HFFc6 (cell line): Measurements from ENCODE around the gene NPHS1. TPM values are rescaled to one million over a fixed set of nuclear protein-coding genes. Genes with fewer than 3 reads are reported as not detected.

Source experiments
- DNase-seq: peaks from one replicate; pipeline ENCODE4 v3.0.0-alpha.2; 2018
- H3K27ac Mint-ChIP-seq: 2 replicates; pipeline ENCODE4 v1.8.0; 2020; ENCODE audit warnings: mild to moderate bottlenecking, mixed read lengths
- H3K27me3 Mint-ChIP-seq: 2 replicates; pipeline ENCODE4 v1.8.0; 2021; ENCODE audit warnings: mild to moderate bottlenecking, moderate library complexity, mixed read lengths; ENCODE audit not compliant: insufficient read depth
- H3K36me3 Mint-ChIP-seq: 2 replicates; pipeline ENCODE4 v1.8.0; 2021; ENCODE audit warnings: low read depth, mixed read lengths
- H3K4me1 Mint-ChIP-seq: 2 replicates; pipeline ENCODE4 v1.8.0; 2020; ENCODE audit warnings: low read depth, mixed read lengths
- H3K4me3 Mint-ChIP-seq: 2 replicates; pipeline ENCODE4 v1.8.0; 2020; ENCODE audit warnings: mild to moderate bottlenecking, moderate library complexity, mixed read lengths
- H3K9me3 Mint-ChIP-seq: 2 replicates; pipeline ENCODE4 v1.8.0; 2020; ENCODE audit warnings: mild to moderate bottlenecking, mixed read lengths
- total RNA-seq, 6 experiments: library from RNA; stranded (reverse); fragmentation: NEBNext Ultra II Directional; extraction: Animal tissue kit (Norgen Biotek cat#: 25700); gene quantifications; 2 replicates in 1 of 6; 3 replicates in 5 of 6; pipeline ENCODE4 v1.2.3, GENCODE V29; 2021
- TF ChIP-seq, protein P1 (sequence below): fragments of 200-600 bp; sonication (generic); IDR thresholded peaks from 2 replicates; pipeline ENCODE4 v1.5.0; 2021; ENCODE audit warnings: antibody characterized with exemption, mild to moderate bottlenecking

The NPHS1 gene
- total RNA-seq, 6 experiments from 2014 or later: not detected

DNA sequence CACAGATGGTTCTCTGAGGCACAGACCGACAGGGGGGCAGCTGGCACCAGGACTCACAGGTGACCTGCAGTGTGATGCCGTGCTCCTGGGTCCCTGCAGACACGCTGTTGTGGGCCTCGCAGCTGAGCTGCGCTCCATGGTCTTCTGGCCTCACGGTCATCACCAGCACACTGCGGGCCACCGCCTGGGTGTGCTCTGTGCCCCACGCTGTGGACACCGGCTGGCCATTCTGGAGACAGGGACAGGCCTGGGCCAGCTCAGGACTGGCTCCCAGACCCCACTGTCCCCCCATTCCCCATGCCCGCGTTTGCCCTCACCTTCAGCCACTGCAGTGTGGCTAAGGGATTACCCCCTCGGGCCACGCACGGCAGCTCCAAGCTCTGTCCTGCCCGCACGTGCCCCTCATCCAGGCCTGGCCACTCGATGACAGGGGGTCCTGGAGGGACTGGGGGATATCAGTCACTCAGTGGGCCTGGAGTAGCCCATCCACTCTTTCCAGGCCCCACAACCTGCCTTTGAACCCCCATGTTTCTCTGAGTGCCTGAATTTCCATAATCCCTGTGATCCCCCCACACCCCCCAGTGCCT lies 3.3 kb downstream of the NPHS1 start:
- peaks cover 5% of the 10 kb centered on the region; the same call in 1 of the 2 replicates for H3K4me1 Mint-ChIP-seq
- peaks cover 9% of the 10 kb centered on the region for H3K9me3 Mint-ChIP-seq
- TF ChIP-seq, protein P1, sequence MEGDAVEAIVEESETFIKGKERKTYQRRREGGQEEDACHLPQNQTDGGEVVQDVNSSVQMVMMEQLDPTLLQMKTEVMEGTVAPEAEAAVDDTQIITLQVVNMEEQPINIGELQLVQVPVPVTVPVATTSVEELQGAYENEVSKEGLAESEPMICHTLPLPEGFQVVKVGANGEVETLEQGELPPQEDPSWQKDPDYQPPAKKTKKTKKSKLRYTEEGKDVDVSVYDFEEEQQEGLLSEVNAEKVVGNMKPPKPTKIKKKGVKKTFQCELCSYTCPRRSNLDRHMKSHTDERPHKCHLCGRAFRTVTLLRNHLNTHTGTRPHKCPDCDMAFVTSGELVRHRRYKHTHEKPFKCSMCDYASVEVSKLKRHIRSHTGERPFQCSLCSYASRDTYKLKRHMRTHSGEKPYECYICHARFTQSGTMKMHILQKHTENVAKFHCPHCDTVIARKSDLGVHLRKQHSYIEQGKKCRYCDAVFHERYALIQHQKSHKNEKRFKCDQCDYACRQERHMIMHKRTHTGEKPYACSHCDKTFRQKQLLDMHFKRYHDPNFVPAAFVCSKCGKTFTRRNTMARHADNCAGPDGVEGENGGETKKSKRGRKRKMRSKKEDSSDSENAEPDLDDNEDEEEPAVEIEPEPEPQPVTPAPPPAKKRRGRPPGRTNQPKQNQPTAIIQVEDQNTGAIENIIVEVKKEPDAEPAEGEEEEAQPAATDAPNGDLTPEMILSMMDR: no peak
- H3K4me3 Mint-ChIP-seq: no peak overlapping the region
- no peaks in the 10 kb centered on the region for H3K36me3 Mint-ChIP-seq
- H3K27me3 Mint-ChIP-seq: peaks cover 64% of the 10 kb centered on the region
- H3K27ac Mint-ChIP-seq: no peak overlapping the region
- no peak for DNase-seq

DNA sequence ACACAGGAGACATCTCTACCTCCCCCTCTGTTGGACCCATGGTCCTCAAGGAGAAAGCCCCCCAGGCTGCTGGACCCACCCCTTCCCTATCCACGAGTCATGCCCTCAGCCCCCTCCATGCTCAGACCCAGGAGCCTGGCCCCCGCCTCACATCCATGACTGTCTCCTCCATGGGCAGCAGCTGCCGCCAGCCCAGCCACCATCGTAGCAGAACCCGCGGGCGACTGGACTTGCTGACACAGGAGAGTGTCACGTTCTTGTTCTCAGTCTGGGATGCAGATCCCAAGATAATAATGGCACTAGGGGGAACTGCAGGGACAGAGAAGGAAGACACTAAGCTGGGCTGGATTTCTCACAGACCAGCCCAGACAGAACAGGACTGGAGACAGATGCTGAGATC lies 3.8 kb downstream of the NPHS1 start:
- peaks cover 9% of the 10 kb centered on the region for H3K9me3 Mint-ChIP-seq
- TF ChIP-seq, protein P1: no peak
- peaks cover 5% of the 10 kb centered on the region; the same call in 1 of the 2 replicates for H3K4me1 Mint-ChIP-seq
- no peak overlapping the region for H3K27ac Mint-ChIP-seq
- no peaks in the 10 kb centered on the region for H3K36me3 Mint-ChIP-seq
- H3K27me3 Mint-ChIP-seq: peaks cover 65% of the 10 kb centered on the region
- DNase-seq: no peak
- no peak overlapping the region for H3K4me3 Mint-ChIP-seq

DNA sequence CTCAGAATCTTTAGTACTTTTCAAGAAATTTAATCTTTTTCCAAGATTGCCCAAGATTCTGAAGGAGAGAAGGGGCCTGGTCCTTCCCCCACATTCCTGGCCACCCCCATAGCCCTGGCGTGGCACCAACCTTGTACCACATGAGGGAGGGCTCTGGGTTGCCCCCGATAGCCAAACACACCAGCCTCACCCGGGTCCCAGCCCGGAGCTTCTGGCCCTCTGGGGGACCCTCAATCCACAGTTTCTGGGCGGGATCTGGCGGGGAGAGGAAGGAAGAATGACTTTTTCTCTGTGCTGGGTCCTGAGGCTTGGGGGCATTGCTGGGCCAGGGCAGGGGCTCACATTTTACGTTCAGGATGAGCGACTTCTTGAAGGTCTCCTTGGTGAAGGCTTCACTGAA lies 4.4 kb downstream of the NPHS1 start:
- Mint-ChIP-seq H3K4me1 (peaks cover 5% of the 10 kb centered on the region; the same call in 1 of the 2 replicates), H3K27me3 (peaks cover 67% of the 10 kb centered on the region), H3K4me3 (no peak overlapping the region), H3K36me3 (no peaks in the 10 kb centered on the region), H3K27ac (no peak overlapping the region), H3K9me3 (peaks cover 9% of the 10 kb centered on the region)
- TF ChIP-seq, protein P1: no peak
- no peak for DNase-seq

DNA sequence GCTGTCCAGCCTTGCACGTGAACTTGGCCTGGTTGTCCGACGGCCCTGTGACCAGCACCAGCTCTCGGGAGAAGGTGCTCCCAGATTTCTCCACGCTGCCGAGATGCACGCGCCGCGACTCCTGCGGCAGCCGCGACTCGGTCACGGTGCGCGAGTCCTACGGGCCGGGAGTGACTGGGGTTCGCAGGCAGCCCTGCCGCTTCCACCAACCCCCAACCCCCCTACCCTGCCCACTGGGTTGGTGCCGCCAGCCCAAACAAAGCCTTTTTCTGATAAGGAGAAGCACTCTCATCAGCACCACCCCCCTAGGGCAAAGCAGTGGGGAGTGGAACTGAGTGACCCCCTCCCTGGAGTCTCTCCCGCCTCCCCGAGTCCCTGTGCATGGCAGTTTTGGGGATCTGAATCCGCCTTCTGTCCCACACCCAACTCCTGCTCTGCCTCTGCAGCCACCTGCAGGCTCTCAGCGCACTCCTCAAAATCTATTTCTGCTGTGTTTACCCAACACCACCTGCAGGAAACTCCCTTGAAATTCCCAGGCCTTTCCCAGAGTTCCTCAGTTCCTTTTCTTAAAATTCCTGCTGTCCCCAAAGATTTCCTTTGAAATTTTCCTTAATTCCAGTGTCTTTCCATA lies 6.2 kb downstream of the NPHS1 start:
- Mint-ChIP-seq H3K36me3 (no peaks in the 10 kb centered on the region), H3K9me3 (peaks cover 9% of the 10 kb centered on the region), H3K4me3 (no peak overlapping the region), H3K4me1 (peaks cover 5% of the 10 kb centered on the region; the same call in 1 of the 2 replicates), H3K27ac (no peak overlapping the region), H3K27me3 (peaks cover 60% of the 10 kb centered on the region)
- TF ChIP-seq, protein P1: no peak
- no peak for DNase-seq

DNA sequence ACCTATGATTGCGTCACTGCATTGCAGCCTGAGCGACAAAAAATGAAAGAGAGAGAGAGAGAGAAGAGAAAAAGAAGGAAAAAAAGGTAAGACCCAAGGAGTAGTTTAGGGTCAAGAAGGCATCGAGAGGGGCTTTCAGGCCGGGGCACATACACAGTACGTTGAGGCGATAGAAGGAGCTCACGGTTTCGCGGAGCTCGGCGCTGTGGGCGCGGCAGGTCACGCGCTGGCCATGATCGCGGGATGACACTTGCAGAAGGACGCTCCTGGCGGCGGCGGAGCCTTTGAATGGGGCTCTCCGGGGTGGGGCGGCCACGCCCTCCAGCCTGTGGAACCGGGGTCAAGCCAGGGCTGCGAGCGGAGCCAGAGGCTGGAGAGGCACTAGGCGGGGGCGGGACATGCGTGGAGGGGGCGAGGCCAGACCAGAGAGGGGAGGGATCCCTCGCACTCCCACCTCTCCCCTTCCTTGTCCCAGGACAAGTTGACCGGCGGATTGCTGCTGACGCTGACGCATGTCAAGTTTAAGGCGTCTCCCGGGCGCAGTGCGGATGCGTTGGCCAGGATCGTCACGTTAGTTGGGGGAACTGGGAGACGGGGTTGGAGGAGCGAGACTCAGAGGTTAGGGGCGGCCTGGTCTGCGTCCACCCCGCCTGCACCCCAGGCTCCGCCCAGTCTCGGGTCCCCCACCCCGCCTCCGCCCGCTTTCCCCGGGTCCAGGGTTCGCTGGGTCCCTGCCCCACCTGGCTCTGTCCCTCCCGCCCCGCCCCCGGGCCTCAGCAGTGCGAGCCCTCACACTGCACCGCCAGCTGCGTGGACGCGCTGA lies 6.9 kb downstream of the NPHS1 start:
- Mint-ChIP-seq H3K27ac (no peak overlapping the region), H3K9me3 (peaks cover 9% of the 10 kb centered on the region), H3K27me3 (peaks cover 53% of the 10 kb centered on the region), H3K4me1 (peaks cover 5% of the 10 kb centered on the region; the same call in 1 of the 2 replicates), H3K36me3 (no peaks in the 10 kb centered on the region), H3K4me3 (peak overlapping the region; percentile 14; the same call in 1 of the 2 replicates)
- no peak for DNase-seq
- TF ChIP-seq, protein P1: no peak
